ENCODE results near the gene SHPK.

SHPK gene

GRCh38 chr17:3626831-3627768 lies 8.9 kb downstream of the SHPK start:
- Histone ChIP-seq H3K36me3 (ENCODE audit: control insufficient read depth, insufficient read depth, low read length) (no peaks in the 10 kb centered on the region), H3K4me3 (ENCODE audit: low read depth, low read length) (no peak overlapping the region), H3K27me3 (ENCODE audit: control insufficient read depth, insufficient read depth, low read length) (no peaks in the 10 kb centered on the region), H3K79me2 (no peaks in the 10 kb centered on the region), H3K9me3 (ENCODE audit: control insufficient read depth, low read length) (no peaks in the 10 kb centered on the region), H3K4me1 (peaks cover 4% of the 10 kb centered on the region), H3K27ac (peak overlapping the region; percentile 51), H2AFZ (no peak overlapping the region), H3K4me2 (ENCODE audit: low read length) (no peak overlapping the region), H3K9ac (no peak overlapping the region)
- TF ChIP-seq CTCF (IDR thresholded peaks at IDR 0.05) = no peak

GRCh38 chr17:3622977-3623594 lies 13.0 kb downstream of the SHPK start:
- H3K4me1 ChIP-seq = peaks cover 4% of the 10 kb centered on the region
- no peaks in the 10 kb centered on the region for H3K9me3 ChIP-seq (ENCODE audit: control insufficient read depth, low read length)
- H3K79me2 ChIP-seq = no peaks in the 10 kb centered on the region
- H3K36me3 ChIP-seq (ENCODE audit: control insufficient read depth, insufficient read depth, low read length) = no peaks in the 10 kb centered on the region
- no peak overlapping the region for H3K9ac ChIP-seq
- no peak overlapping the region for H2AFZ ChIP-seq
- no peak for TF ChIP-seq CTCF (IDR thresholded peaks at IDR 0.05)
- H3K27ac ChIP-seq = no peak overlapping the region
- H3K4me3 ChIP-seq (ENCODE audit: low read depth, low read length) = no peak overlapping the region
- no peak overlapping the region for H3K4me2 ChIP-seq (ENCODE audit: low read length)
- H3K27me3 ChIP-seq (ENCODE audit: control insufficient read depth, insufficient read depth, low read length) = no peaks in the 10 kb centered on the region

- H3K27me3 ChIP-seq (ENCODE audit: control insufficient read depth, insufficient read depth, low read length) = no peaks in the 10 kb centered on the region
- no peak overlapping the region for H3K27ac ChIP-seq
- no peak overlapping the region for H2AFZ ChIP-seq
- no peak overlapping the region for H3K9ac ChIP-seq
- no peaks in the 10 kb centered on the region for H3K36me3 ChIP-seq (ENCODE audit: control insufficient read depth, insufficient read depth, low read length)
- no peak overlapping the region for H3K4me2 ChIP-seq (ENCODE audit: low read length)
- H3K4me1 ChIP-seq = no peaks in the 10 kb centered on the region
- no peak overlapping the region for H3K4me3 ChIP-seq (ENCODE audit: low read depth, low read length)
- no peaks in the 10 kb centered on the region for H3K9me3 ChIP-seq (ENCODE audit: control insufficient read depth, low read length)
- TF ChIP-seq CTCF (IDR thresholded peaks at IDR 0.05) = no peak
- no peaks in the 10 kb centered on the region for H3K79me2 ChIP-seq
Measured at GRCh38 chr17:3621146-3621720, 14.8 kb downstream of the SHPK start.

GRCh38 chr17:3615160-3615870 lies 20.7 kb downstream of the SHPK start:
- no peak overlapping the region for H2AFZ ChIP-seq
- H3K4me2 ChIP-seq (ENCODE audit: low read length) = no peak overlapping the region
- no peaks in the 10 kb centered on the region for H3K9me3 ChIP-seq (ENCODE audit: control insufficient read depth, low read length)
- no peaks in the 10 kb centered on the region for H3K79me2 ChIP-seq
- no peak overlapping the region for H3K4me3 ChIP-seq (ENCODE audit: low read depth, low read length)
- H3K4me1 ChIP-seq = no peaks in the 10 kb centered on the region
- no peaks in the 10 kb centered on the region for H3K36me3 ChIP-seq (ENCODE audit: control insufficient read depth, insufficient read depth, low read length)
- no peak overlapping the region for H3K27ac ChIP-seq
- H3K9ac ChIP-seq = no peak overlapping the region
- no peak for TF ChIP-seq CTCF (IDR thresholded peaks at IDR 0.05)
- no peaks in the 10 kb centered on the region for H3K27me3 ChIP-seq (ENCODE audit: control insufficient read depth, insufficient read depth, low read length)

All from parathyroid adenoma (tissue), 2 donors.